Measurements from ENCODE around the gene POU2AF1.
"Not testable (repeated sequence)": the region's sequence is repeated elsewhere in the genome, so short reads cannot be mapped to it uniquely, and the experiment has no call there.

Gene POU2AF1

GRCh38 chr11:111403051-111403726, 24.1 kb upstream of the POU2AF1 start:
- Histone ChIP-seq H3K9me2 (replicated peaks; ENCODE audit: insufficient read depth, low read length) (no peaks in the 10 kb centered on the region), H3K27ac (ENCODE audit: low read length) (no peak overlapping the region), H3K27me3 (replicated peaks; ENCODE audit: insufficient read depth, low read length) (no peaks in the 10 kb centered on the region), H3K9ac (ENCODE audit: low read length) (no peak overlapping the region), H3K79me2 (ENCODE audit: low read length) (no peaks in the 10 kb centered on the region), H3K9me3 (replicated peaks; ENCODE audit: insufficient read depth, low read length) (no peaks in the 10 kb centered on the region), H3F3A (ENCODE audit: insufficient read depth, low read length) (no peaks in the 10 kb centered on the region), H3K4me1 (ENCODE audit: low read length) (peaks cover 3% of the 10 kb centered on the region; the same call in 1 of the 2 replicates), H3K36me3 (replicated peaks; ENCODE audit: insufficient read depth, low read length) (no peaks in the 10 kb centered on the region), H3K4me3 (ENCODE audit: low read length) (no peak overlapping the region), H3K4me2 (ENCODE audit: low read depth, low read length) (no peak overlapping the region), H4K20me1 (ENCODE audit: insufficient read depth, low read length) (no peaks in the 10 kb centered on the region), H2AFZ (ENCODE audit: low read length) (no peak overlapping the region)
- TF ChIP-seq EZH2 (optimal IDR thresholded peaks at IDR 0.05; ENCODE audit: low read depth, low read length), result no peak
- TF ChIP-seq, protein P1, sequence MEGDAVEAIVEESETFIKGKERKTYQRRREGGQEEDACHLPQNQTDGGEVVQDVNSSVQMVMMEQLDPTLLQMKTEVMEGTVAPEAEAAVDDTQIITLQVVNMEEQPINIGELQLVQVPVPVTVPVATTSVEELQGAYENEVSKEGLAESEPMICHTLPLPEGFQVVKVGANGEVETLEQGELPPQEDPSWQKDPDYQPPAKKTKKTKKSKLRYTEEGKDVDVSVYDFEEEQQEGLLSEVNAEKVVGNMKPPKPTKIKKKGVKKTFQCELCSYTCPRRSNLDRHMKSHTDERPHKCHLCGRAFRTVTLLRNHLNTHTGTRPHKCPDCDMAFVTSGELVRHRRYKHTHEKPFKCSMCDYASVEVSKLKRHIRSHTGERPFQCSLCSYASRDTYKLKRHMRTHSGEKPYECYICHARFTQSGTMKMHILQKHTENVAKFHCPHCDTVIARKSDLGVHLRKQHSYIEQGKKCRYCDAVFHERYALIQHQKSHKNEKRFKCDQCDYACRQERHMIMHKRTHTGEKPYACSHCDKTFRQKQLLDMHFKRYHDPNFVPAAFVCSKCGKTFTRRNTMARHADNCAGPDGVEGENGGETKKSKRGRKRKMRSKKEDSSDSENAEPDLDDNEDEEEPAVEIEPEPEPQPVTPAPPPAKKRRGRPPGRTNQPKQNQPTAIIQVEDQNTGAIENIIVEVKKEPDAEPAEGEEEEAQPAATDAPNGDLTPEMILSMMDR (IDR thresholded peaks at IDR 0.05; ENCODE audit: low read length), result no peak
- no peak for TF ChIP-seq EZH2phosphoT487 (IDR thresholded peaks at IDR 0.05; ENCODE audit: low read length)
- no peak for DNase-seq

DNA sequence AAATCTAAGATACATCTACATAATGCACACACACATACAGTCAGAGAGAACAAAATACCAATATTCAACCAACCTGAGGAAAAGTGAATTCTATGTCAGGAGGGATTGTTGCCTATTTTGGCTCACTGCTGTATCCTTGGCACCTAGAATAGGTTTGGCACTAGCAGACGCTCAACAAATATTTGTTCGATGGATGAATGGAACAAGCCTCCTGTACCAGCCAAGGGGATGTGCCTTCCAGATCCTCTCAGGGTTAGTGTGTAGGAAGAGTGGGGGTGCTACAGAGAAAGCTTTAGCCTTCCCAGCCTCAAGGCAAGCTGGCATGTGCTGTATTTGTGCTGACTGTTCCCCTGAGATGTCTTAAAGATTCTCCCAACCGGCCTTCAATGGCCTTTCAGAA, 23.3 kb upstream of the POU2AF1 start:
- Histone ChIP-seq H4K20me1 (ENCODE audit: insufficient read depth, low read length) (no peaks in the 10 kb centered on the region), H3K9me2 (replicated peaks; ENCODE audit: insufficient read depth, low read length) (no peaks in the 10 kb centered on the region), H3K79me2 (ENCODE audit: low read length) (no peaks in the 10 kb centered on the region), H3K4me2 (ENCODE audit: low read depth, low read length) (no peak overlapping the region), H3K9ac (ENCODE audit: low read length) (no peak overlapping the region), H3K9me3 (replicated peaks; ENCODE audit: insufficient read depth, low read length) (no peaks in the 10 kb centered on the region), H3F3A (ENCODE audit: insufficient read depth, low read length) (no peaks in the 10 kb centered on the region), H3K27ac (ENCODE audit: low read length) (no peak overlapping the region), H3K36me3 (replicated peaks; ENCODE audit: insufficient read depth, low read length) (no peaks in the 10 kb centered on the region), H3K4me1 (ENCODE audit: low read length) (peaks cover 3% of the 10 kb centered on the region; the same call in 1 of the 2 replicates), H2AFZ (ENCODE audit: low read length) (no peak overlapping the region), H3K27me3 (replicated peaks; ENCODE audit: insufficient read depth, low read length) (no peaks in the 10 kb centered on the region), H3K4me3 (ENCODE audit: low read length) (no peak overlapping the region)
- no peak for DNase-seq
- no peak for TF ChIP-seq EZH2phosphoT487 (IDR thresholded peaks at IDR 0.05; ENCODE audit: low read length)
- TF ChIP-seq, protein P1 (IDR thresholded peaks at IDR 0.05; ENCODE audit: low read length), result no peak
- no peak for TF ChIP-seq EZH2 (optimal IDR thresholded peaks at IDR 0.05; ENCODE audit: low read depth, low read length)

DNA sequence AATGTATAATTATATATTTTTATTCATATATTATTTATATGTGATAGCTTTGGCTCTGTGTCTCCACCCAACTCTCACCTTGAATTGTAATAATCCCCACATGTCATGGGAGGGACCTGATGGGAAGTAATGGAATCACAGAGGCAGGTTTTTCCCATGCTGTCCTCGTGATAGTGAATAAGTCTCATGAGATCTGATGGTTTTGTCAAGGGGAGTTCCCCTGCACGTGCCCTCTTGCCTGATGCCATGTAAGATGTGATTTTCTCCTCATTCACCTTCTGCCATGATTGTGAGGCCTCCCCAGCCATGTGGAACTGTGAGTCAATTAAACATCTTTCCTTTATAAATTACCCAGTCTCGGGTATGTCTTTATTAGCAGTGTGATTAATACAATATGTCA, 22.9 kb upstream of the POU2AF1 start:
- not testable (repeated sequence) for H3K9me2 ChIP-seq (replicated peaks; ENCODE audit: insufficient read depth, low read length); H3K9me3 ChIP-seq (replicated peaks; ENCODE audit: insufficient read depth, low read length); DNase-seq; H3K9ac ChIP-seq (ENCODE audit: low read length); H3K4me2 ChIP-seq (ENCODE audit: low read depth, low read length); H4K20me1 ChIP-seq (ENCODE audit: insufficient read depth, low read length); H3K4me3 ChIP-seq (ENCODE audit: low read length); H3K36me3 ChIP-seq (replicated peaks; ENCODE audit: insufficient read depth, low read length); H3K79me2 ChIP-seq (ENCODE audit: low read length); H3F3A ChIP-seq (ENCODE audit: insufficient read depth, low read length); H3K27ac ChIP-seq (ENCODE audit: low read length); H3K4me1 ChIP-seq (ENCODE audit: low read length); H3K27me3 ChIP-seq (replicated peaks; ENCODE audit: insufficient read depth, low read length); H2AFZ ChIP-seq (ENCODE audit: low read length)

DNA sequence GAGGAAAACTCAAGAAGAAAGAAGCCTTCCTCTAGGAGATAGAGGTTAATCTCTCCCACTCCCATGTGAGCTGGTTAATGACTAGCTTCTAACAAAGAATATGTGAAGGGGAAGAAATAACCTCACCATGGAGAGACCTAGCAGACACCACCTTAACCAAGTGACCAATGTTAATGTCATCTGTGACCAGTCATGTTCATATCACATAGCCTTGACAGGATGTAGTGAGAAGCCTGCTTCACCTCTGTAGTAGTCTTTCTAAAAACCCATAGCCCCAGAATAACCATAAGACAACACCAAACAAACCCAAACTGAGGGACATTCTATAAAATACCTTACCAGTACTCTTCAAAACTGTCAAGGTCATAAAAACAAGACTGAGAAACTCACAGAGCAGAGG, 21.5 kb upstream of the POU2AF1 start:
- H4K20me1 ChIP-seq (ENCODE audit: insufficient read depth, low read length), result no peaks in the 10 kb centered on the region
- no peaks in the 10 kb centered on the region for H3F3A ChIP-seq (ENCODE audit: insufficient read depth, low read length)
- no peak for DNase-seq
- H2AFZ ChIP-seq (ENCODE audit: low read length), result no peak overlapping the region
- H3K4me1 ChIP-seq (ENCODE audit: low read length), result peaks cover 3% of the 10 kb centered on the region; the same call in 1 of the 2 replicates
- no peak for TF ChIP-seq EZH2phosphoT487 (IDR thresholded peaks at IDR 0.05; ENCODE audit: low read length)
- TF ChIP-seq, protein P1 (IDR thresholded peaks at IDR 0.05; ENCODE audit: low read length), result no peak
- TF ChIP-seq EZH2 (optimal IDR thresholded peaks at IDR 0.05; ENCODE audit: low read depth, low read length), result no peak
- H3K4me3 ChIP-seq (ENCODE audit: low read length), result no peak overlapping the region
- H3K9ac ChIP-seq (ENCODE audit: low read length), result no peak overlapping the region
- H3K9me3 ChIP-seq (replicated peaks; ENCODE audit: insufficient read depth, low read length), result no peaks in the 10 kb centered on the region
- H3K4me2 ChIP-seq (ENCODE audit: low read depth, low read length), result no peak overlapping the region
- no peak overlapping the region for H3K27ac ChIP-seq (ENCODE audit: low read length)
- H3K79me2 ChIP-seq (ENCODE audit: low read length), result no peaks in the 10 kb centered on the region
- H3K36me3 ChIP-seq (replicated peaks; ENCODE audit: insufficient read depth, low read length), result no peaks in the 10 kb centered on the region
- no peaks in the 10 kb centered on the region for H3K9me2 ChIP-seq (replicated peaks; ENCODE audit: insufficient read depth, low read length)
- no peaks in the 10 kb centered on the region for H3K27me3 ChIP-seq (replicated peaks; ENCODE audit: insufficient read depth, low read length)

Data from MM.1S (cell line).